GM19351 (cell line): ENCODE results near the gene PDSS2.
"Not testable (repeated sequence)": the region's sequence is repeated elsewhere in the genome, so short reads cannot be mapped to it uniquely, and the experiment has no call there.

ENCODE experiments used
- ATAC-seq: cut with Tn5 transposase; IDR thresholded peaks from one replicate; pipeline ENCODE4 v1.9.1; 2021; ENCODE audit warnings: mild to moderate bottlenecking, moderate library complexity; ENCODE audit not compliant: unreplicated experiment

PDSS2 gene

GRCh38 chr6:107329063-107329860 lies 130.1 kb downstream of the PDSS2 start:
- ATAC-seq = no peak

- ATAC-seq = no peak
Measured at GRCh38 chr6:107328081-107328480, 131.3 kb downstream of the PDSS2 start.

- no peak for ATAC-seq
Measured at GRCh38 chr6:107323133-107323785, 136.1 kb downstream of the PDSS2 start.

- no peak for ATAC-seq
Measured at GRCh38 chr6:107321793-107322192, 137.6 kb downstream of the PDSS2 start.

GRCh38 chr6:107319906-107320530 lies 139.3 kb downstream of the PDSS2 start:
- ATAC-seq = no peak

GRCh38 chr6:107318100-107318736 lies 141.1 kb downstream of the PDSS2 start:
- ATAC-seq = peak; percentile 93

- ATAC-seq = no peak
Measured at GRCh38 chr6:107315114-107315513, 144.2 kb downstream of the PDSS2 start.

GRCh38 chr6:107314531-107314939 lies 144.8 kb downstream of the PDSS2 start:
- ATAC-seq = no peak

GRCh38 chr6:107313776-107314175 lies 145.6 kb downstream of the PDSS2 start:
- ATAC-seq = no peak

- ATAC-seq = no peak
Measured at GRCh38 chr6:107310362-107310761, 149.0 kb downstream of the PDSS2 start.

GRCh38 chr6:107308677-107309076 lies 150.7 kb downstream of the PDSS2 start:
- no peak for ATAC-seq

- ATAC-seq = not testable (repeated sequence)
Measured at GRCh38 chr6:107305994-107306393, 153.4 kb downstream of the PDSS2 start.

- no peak for ATAC-seq
Measured at GRCh38 chr6:107305391-107305790, 154.0 kb downstream of the PDSS2 start.

GRCh38 chr6:107304421-107305025 lies 154.8 kb downstream of the PDSS2 start:
- no peak for ATAC-seq

- no peak for ATAC-seq
Measured at GRCh38 chr6:107293350-107293749, 166.0 kb downstream of the PDSS2 start.

- no peak for ATAC-seq
Measured at GRCh38 chr6:107292715-107293271, 166.6 kb downstream of the PDSS2 start.

- no peak for ATAC-seq
Measured at GRCh38 chr6:107290491-107290890, 168.9 kb downstream of the PDSS2 start.

GRCh38 chr6:107289258-107289657 lies 170.1 kb downstream of the PDSS2 start:
- not testable (repeated sequence) for ATAC-seq

GRCh38 chr6:107285683-107286082 lies 173.7 kb downstream of the PDSS2 start:
- ATAC-seq = not testable (repeated sequence)

GRCh38 chr6:107284805-107285204 lies 174.6 kb downstream of the PDSS2 start:
- no peak for ATAC-seq

- no peak for ATAC-seq
Measured at GRCh38 chr6:107280791-107281190, 178.6 kb downstream of the PDSS2 start.
